A204.1 (cell line): ENCODE measurements around the gene PRRG2.

ENCODE experiments used
- FAIRE-seq: peaks from 2 replicates; lab custom pipeline; 2012; peaks lifted over from hg19 to GRCh38; lab: Jason Lieb, UNC

The PRRG2 gene

DNA sequence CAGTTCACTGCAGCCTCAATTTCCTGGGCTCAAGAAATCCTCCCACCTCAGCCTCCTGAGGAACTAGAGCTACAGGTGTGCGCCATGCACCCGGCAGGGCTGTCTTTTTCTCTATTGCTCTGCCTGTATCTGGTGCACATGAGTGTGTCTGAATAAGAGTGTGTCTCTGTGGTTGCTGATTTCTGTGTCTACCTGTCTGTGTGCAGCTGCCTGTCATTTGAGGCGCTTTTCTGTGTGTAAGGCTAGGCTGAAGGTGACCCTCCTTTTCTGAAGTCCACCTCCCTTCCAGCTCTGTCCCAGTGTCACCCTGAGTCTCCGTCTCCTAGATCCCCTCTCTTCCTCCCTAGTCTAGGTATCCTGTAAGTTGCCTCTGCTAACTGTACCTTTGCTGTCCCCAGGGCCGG is 8.4 kb downstream of the PRRG2 start:
- FAIRE-seq = no peak

DNA sequence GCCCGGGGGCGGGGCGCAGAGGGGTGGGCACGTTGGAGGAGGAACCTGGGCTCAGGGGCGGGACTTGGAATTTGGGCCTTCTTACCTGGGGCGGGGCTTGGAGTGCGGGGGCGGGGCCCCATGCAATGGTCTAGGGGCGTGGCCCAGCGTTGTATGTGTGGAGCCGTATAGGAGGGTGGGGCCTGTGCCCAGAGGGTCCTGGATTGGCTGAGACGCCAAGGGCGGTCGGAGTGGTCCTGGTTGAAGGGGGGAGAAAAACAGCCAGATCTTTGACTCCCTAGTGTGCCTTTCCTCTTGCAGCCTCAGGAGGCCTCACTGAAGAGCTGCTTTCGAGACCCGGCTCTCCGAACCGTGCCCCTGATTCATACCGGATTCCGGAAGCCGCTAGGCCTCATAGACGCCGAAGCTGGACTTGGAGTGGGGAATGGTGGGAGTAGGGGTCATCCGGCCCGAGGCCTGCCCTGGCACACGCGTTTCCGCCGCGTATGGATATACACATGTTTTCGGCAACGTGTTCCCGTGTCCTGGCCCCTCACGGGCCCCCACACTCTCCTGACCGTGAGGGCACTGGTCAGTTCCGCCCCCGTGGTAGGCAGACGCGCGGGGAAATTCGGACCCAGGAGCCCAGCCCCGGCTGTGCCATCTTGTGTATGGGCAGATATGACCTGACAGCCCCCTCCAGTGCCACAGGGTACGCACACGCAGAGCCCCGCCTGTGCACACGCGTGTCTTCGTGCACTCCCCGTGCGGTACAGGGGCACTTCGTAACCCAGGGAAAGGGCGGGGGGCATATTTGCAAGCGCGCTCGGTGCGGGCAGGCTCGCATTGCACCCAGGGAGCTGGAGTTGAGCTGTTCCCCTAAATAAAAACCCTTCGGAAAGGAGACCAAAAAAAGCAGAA is 9.2 kb downstream of the PRRG2 start:
- peak; percentile 95 for FAIRE-seq

DNA sequence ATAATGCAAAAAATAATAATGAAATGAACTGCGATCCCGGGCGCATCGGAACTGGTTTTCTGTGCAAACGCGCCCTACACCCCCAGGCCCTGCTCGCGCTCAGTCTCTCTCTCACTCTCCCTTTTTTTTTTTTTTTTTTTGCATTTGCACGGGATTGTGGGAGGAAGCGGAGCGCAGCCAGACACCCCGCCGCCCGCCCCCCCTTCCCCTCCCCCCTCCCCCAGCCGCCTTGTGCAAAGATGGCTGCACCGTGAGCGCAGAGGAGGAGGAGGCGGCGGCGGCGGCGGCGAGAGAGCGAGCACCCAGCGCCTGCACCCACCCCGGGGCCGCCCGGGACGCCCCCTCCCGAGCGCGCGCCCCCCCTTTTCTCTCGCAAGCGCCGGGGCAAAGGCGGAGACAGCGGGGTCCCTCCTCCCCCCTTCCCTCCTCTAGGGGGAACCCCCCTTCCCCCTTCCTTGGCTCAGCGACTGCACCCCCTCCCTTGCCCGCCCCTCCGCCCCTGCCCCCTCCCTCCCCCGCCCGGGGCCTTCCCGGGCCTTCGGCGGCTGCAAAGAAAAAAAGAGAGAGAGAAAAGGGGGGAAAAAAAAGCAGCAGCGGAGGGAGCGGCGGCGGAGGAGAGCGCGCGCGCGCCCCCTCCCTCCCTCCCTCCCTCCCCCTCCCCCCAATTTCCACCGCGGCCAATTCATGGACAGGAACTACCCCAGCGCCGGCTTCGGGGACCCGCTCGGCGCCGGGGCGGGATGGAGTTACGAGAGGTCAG is 10.0 kb downstream of the PRRG2 start, which contains the start of gene PRR12:
TSS of gene PRR12 (plus strand) at position 212 of the 760 bp plus-strand sequence. CDS start at position 685, 473 bp downstream.
- FAIRE-seq = no peak

DNA sequence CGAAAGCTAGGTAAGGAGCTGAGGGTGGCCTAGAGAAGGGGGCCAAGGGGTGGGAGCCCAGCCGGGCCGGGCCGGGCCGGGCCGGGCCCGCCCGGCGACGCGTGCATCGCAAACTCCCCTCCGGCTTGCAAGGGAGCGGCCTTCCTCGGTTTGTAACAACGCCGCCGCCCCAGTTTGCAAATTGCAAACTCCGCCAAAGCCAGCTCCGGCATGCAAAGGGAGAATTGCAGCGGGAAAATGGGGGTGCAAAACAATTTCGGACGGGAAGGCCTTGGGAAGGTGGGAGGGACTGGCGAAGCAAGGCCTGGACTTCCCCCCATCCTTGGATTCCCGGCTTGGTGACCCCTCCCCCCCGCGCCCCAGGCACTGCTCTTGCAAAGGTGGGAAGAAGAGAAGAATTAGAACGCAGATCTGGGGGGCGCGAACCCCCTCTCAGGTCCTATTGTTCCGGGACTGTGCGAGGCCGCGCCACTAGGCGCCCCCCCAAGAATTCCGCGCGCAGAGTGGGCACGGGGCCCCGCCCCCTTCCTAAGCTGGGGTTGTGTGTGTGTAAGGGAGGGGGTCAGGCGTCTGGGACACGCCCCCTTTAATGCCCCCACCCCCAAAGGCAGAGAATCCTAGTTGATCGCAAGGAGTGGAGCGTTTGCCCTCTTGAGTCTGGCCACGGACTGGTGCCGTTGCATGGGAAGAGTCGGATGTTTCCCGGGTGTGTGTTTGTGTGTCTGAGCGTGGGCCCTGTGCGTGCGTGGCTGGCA is 10.8 kb downstream of the PRRG2 start:
- FAIRE-seq = no peak

DNA sequence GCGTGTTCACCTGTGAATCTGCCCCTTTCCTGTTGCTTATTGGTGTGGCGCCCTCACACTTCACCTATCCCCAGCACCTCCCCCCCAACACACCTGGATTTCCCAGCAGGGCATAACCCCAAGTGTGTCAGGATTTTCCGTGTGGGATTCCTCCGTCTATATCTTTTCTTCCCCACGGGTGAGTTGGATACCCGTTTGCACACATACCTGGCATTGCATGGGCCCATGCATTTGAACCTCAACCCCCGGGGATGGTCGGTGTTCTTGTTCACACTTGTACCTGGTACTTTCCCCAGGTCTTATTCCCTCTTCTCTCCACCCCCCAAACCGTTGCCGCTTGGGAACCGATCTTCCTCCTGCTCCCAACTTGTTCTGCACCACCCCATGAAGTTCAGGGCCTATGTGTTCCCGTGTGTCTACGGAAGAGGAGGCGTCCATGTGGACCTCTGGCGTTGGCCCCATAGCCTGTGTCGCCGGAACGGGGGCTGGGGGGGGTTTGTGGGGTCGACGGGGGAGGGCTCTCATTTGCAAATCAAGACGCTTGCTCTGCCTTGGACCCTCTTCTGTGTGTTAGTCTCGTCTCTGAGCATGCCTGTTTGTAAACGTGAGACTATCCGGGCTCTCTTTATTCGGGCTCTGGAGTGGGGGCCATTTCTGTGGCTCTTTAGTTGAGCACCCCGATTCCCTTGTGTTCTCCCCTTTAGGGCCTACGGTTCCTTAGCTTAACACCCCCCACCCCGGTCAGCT is 11.5 kb downstream of the PRRG2 start:
- FAIRE-seq = no peak

DNA sequence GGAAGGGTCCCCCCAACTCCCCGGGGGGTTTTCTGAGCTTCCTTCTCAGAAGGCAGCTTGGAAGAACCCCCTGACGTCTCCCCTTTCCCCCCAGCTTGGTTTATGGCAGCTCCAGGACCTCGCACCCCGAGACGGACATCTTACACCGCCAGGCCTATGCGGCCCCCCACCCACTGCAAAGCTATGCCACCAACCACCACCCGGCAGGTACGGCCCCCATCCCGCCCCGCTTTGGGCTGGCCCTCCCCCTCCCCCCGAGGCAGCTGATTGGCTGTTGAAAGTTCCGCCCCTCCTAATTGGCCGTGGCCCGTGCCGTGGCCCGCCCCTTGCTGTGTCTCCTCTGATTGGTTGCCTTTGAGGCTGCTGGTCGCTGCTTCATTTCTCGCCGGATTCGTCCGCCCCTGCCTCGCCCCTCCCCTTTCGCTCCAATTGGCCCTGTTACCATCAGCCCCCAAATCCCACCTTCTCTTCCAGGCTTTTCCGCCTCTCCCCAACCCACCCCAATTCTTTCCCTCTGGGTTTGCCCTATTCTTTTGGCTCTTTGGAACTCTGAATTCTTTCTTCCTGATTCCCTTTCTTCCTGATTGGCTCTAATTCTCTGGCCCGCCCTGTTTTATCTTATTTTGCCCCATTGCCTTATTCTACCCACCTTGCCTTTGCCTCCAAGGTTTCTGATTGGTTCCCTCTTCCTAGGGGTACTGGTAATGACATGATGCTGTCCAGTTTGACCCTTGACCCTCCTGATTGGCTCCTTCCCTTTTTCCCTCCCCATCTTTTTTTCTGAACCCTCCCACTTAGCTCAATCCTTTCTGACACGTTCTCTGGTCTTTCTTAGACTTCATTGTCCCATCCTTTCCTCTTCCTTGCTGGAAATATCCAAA is 12.4 kb downstream of the PRRG2 start:
- peak; percentile 72 for FAIRE-seq

DNA sequence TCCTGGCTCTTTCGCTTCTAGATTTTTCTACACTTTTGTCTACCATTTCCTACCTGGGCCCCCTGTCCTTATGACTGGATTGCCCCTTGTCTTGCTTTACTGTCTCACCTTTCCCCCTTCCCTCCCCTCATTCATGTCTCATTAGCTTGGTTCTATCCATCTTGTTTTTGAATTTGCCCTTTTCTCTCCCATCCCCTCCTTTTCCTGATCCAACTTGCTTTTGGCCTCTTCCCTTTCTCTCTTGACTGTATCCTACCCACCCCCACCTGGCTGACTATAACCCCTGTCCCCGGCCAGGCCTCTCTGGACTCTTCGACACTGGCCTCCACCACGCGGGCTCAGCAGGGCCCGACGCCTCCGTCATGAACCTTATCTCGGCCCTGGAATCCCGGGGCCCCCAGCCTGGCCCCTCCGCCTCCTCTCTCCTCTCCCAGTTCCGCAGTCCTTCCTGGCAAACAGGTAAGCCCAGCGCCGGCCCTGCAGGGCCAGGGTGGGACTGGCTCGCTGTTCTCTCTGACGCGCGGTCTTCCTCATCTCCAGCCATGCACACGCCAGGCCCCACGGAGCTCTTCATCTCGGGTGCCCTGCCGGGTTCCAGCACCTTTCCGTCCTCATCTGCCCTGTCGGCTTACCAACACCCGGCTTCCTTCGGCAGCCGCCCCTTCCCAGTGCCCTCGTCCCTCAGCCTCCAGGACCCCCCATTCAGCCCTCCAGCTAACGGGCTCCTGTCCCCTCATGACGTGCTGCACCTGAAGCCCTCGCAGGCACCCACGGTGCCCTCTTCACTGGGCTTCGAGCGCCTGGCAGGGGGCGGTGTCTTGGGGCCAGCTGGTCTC is 13.3 kb downstream of the PRRG2 start:
- no peak for FAIRE-seq

DNA sequence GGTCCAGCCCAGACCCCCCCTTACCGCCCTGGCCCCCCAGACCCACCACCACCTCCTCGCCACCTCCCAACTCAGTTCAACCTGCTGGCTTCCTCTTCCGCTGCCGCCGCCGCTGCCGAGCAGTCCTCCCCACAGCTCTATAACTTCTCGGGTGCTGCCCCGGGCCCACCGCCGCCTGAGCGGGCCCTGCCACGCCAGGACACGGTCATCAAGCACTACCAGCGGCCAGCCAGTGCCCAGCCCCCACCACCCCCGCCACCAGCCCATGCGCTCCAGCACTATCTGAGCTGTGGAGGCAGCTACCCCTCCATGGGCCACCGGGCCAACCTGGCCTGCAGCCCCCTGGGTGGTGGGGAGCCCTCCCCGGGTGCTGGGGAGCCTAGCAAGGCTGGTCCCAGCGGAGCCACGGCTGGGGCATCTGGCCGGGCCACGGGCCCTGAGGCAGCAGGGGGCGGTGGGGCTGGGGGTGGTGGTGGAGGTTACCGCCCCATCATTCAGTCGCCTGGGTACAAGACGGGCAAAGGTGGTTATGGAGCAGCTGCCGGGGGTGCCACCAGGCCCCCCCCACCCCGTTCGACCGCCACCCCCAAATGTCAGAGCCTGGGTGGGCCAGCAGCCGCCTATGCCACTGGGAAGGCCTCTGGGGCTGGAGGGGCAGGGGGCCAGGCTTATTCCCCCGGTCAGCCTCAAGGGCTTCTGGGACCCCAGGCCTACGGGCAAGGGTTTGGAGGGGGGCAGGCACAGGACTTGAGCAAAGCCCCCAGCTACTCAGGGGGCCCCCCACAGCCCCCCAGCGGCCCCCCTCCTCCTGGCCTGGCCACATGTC is 14.1 kb downstream of the PRRG2 start:
- FAIRE-seq = no peak

DNA sequence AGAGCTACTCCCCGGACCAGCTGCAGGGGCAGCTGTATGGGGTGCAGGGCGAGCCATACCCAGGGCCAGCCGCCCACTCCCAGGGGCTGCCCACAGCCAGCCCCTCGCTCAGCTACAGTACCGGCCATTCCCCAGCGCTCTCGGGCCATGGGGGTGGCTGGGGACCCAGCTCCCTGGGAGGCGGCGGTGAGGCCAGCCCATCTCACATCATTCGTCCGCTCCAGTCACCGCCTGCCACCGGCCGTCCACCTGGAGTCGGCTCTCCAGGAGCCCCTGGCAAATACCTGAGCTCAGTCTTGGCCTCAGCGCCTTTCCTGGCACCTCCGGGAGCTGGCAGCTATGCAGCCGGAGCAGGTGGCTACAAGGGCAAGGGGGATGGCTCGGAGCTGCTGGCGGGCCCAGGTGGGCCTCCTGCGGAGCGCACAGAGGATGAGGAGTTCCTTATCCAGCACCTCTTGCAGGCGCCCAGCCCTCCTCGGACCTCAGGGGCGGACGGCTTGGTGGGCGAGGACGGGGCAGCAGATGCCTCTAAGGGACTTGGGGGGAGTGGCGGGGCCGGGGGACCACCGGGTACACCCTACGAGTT is 14.8 kb downstream of the PRRG2 start:
- FAIRE-seq = no peak

DNA sequence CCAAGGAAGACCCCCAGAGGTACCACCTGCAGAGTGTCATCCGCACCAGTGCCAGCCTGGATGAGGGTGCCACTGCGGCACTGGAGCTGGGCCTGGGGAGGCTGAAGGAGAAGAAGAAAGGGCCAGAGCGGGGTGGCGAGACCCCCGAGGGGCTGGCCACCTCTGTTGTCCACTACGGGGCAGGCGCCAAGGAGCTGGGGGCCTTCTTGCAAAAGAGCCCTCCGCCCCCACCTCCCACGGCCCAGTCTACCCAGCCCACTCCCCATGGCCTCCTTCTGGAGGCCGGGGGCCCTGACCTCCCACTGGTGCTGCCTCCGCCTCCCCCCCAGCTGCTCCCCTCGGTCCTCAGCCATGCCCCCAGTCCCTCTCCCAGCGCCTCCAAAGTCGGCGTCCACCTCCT is 15.3 kb downstream of the PRRG2 start:
- FAIRE-seq = no peak

DNA sequence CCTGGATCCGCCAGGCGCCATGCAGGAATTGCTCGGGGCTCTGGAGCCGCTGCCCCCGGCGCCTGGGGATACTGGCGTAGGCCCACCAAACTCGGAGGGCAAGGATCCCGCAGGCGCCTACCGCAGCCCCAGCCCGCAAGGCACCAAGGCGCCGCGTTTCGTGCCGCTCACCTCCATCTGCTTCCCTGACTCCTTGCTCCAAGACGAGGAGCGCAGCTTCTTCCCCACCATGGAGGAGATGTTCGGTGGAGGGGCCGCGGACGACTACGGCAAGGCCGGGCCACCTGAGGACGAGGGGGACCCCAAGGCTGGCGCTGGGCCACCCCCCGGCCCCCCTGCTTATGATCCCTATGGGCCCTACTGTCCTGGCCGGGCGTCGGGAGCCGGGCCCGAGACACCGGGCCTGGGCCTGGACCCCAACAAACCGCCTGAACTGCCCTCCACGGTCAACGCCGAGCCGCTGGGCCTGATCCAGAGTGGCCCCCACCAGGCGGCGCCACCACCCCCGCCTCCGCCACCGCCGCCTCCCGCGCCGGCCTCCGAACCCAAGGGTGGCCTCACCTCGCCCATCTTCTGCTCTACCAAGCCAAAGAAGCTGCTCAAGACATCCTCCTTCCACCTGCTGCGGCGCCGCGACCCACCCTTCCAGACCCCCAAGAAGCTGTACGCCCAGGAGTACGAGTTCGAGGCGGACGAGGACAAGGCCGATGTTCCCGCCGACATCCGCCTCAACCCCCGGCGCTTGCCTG is 16.0 kb downstream of the PRRG2 start:
- no peak for FAIRE-seq

DNA sequence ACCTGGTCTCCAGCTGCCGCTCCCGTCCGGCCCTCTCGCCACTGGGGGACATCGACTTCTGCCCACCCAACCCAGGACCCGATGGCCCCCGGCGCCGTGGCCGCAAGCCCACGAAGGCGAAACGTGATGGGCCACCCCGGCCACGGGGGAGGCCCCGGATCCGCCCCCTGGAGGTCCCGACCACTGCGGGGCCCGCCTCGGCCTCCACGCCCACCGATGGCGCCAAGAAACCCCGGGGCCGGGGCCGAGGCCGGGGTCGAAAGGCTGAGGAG is 16.5 kb downstream of the PRRG2 start:
- FAIRE-seq = no peak

DNA sequence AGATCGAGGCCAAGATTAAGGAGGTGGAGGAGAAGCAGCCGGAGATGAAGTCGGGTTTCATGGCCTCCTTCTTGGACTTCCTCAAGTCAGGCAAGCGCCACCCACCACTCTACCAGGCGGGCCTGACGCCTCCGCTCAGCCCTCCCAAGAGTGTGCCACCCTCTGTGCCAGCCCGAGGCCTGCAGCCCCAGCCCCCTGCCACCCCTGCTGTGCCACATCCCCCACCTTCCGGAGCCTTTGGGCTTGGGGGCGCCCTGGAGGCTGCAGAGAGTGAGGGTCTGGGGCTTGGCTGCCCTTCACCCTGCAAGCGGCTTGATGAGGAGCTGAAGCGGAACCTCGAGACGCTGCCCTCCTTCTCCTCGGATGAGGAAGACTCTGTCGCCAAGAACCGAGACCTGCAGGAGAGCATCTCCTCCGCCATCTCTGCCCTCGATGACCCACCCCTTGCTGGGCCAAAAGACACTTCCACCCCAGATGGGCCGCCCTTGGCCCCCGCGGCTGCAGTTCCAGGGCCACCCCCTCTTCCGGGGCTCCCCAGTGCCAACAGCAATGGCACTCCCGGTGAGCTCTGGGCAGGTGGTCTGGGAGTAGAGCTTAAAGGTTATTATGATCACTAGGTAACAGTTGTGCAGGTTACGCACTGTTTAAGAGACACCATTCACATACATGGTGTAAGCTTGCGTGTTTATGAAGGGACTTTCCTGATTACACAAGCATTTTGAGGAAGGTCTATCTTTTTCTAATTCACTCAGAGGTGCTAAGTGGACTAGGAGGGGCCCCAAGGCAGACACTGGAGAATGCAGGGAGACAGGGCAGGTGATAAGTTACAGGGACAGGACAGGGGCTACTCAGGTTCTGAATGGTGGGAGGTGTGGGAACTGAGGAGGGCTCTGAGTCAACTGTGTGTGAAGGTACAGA is 18.5 kb downstream of the PRRG2 start:
- FAIRE-seq = no peak

DNA sequence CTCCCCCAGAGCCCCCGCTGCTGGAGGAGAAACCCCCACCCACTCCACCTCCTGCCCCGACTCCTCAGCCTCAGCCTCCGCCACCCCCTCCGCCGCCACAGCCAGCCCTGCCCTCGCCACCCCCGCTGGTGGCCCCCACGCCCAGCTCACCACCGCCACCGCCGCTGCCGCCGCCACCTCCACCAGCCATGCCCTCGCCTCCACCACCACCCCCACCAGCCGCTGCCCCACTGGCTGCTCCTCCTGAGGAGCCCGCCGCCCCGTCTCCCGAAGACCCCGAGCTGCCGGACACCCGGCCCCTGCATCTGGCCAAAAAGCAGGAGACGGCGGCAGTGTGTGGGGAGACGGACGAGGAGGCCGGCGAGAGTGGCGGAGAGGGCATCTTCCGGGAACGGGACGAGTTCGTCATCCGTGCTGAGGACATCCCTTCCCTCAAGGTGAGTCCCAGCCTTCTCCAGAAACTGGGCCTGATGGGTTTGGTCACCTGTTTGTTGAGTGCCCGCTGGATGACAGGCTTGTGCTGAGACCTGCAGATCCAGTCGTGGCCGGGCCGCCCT is 20.4 kb downstream of the PRRG2 start:
- no peak for FAIRE-seq

DNA sequence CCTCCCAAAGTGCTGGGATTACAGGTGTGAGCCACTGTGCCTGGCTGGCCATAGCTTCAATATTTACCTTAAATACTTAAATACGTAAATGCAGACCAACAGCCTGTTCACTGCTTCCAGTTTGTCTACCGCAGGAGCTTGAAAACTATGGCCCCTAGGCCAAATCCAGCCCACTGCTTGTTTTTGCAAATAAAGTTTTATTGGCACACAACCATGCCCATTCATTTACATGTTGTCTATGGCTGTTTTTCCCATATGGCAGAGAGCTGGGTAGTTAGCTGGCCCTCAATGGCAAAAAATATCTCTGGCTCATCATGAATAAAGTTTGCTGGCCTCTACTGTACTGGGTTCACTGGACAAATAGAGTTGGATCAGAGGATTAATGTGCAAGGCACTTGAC is 21.7 kb downstream of the PRRG2 start:
- FAIRE-seq = no peak

DNA sequence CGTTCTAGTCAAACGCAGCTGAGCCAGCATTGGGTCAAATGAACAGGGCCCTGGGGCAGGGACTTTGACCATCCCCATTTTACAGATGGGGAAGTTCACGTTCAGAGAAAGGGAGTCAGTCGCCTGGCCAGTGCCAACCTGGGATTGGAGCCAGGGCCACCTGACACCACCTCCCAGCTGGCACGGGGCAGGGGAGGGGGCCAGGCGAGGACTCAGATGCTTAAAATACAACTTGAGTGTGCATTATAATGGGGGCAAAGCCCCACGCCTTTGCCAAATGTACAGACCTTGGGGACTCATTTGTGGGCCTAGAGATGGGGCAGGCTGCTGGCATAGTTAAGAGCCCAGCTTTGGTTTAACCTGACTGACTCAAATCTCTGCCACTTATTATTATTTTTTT is 24.5 kb downstream of the PRRG2 start:
- no peak for FAIRE-seq
